Measurements from ENCODE around the gene C16orf89.

DNA sequence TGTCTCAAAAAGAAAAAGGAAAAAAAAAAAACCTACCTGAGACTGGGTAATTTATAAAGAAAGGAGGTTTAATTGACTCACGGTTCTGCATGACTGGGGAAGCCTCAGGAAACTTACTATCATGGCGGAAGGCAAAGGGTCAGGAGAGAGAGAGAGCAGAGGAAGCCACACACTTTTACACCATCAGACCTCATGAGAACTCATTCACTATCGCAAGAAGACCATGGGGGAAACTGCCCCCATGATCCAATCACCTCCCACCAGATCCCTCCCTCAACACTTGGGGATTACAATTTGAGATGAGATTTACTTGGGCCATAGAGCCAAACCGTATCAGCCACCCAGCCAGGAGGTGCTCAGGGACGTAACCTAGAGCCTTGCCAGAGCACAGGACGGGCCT is 52.9 kb downstream of the C16orf89 start:
- TF ChIP-seq NR3C1 (CRISPR knock-in tag; conservative IDR thresholded peaks at IDR 0.05; ENCODE audit: low read depth) (no peak), ZNF416 (CRISPR knock-in tag; IDR thresholded peaks at IDR 0.05) (no peak), GABPB1 (CRISPR knock-in tag; IDR thresholded peaks at IDR 0.05) (no peak), E2F4 (CRISPR knock-in tag; IDR thresholded peaks at IDR 0.05; ENCODE audit: borderline replicate concordance, low read depth) (no peak), ESRRA (CRISPR knock-in tag; IDR thresholded peaks at IDR 0.05; ENCODE audit: borderline replicate concordance) (no peak)
- TF ChIP-seq, protein P1, sequence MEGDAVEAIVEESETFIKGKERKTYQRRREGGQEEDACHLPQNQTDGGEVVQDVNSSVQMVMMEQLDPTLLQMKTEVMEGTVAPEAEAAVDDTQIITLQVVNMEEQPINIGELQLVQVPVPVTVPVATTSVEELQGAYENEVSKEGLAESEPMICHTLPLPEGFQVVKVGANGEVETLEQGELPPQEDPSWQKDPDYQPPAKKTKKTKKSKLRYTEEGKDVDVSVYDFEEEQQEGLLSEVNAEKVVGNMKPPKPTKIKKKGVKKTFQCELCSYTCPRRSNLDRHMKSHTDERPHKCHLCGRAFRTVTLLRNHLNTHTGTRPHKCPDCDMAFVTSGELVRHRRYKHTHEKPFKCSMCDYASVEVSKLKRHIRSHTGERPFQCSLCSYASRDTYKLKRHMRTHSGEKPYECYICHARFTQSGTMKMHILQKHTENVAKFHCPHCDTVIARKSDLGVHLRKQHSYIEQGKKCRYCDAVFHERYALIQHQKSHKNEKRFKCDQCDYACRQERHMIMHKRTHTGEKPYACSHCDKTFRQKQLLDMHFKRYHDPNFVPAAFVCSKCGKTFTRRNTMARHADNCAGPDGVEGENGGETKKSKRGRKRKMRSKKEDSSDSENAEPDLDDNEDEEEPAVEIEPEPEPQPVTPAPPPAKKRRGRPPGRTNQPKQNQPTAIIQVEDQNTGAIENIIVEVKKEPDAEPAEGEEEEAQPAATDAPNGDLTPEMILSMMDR (IDR thresholded peaks at IDR 0.05) = no peak

Measured in WTC11 (cell line).